Measurements from ENCODE around the gene BTC.
"Not testable (repeated sequence)": the region's sequence is repeated elsewhere in the genome, so short reads cannot be mapped to it uniquely, and the experiment has no call there.

BTC gene

DNA sequence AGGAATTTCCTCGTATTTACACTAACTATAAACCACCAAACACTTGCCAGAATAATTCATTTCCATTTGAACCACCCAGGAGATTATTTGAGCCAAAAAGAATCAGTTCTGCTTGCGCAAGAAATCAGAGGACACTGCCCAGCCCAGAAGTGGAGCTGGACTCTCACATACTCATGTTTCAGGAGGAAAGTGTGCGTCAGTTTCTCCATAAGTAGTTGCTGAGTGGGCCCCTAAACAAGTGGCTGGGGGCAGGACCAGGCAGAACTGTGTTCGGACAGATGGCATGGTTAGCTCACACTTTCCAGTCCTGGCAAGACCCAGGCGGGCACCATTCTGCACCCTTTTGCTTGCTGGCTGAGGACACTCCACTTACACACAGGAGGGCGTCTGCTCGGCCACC, 38.8 kb downstream of the BTC start:
- no peak for DNase-seq

DNA sequence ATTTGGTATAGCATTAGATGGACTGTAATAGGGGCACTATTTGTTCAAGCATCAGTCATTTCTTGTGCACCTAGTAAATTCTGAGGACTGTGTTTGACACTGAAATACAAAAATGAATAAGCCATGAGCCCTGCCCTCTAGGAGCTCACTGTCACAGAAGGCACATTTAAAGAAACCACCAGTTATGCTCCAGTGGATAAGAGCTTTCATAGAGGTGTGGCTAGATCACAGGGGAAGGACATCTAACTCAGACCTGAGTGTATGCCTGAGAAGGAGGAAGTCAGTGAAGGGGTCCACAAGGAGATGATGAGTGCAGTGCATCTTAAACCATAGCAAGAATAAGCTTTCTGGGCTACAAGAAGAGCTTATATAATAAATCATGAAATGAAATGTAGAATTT, 40.1 kb downstream of the BTC start:
- no peak for DNase-seq

DNA sequence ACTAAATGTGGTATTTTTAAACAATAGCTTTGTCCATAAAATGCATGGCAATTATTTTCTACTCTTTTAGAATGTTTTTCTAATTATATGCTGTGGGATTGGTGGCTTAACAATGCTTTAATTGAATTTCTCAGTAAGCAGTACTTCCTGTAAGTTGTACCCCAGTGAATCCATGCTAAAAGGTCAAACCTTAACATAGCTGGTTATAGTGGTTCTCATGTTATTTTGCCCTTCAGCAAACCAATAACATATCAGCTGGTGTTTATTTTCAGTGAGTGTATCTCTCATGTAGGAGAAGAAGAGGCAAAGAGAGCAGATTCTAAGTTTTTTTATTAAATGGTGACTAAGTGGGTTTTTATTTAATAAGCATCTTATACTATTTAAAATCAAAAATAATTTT, 41.5 kb downstream of the BTC start:
- no peak for DNase-seq

DNA sequence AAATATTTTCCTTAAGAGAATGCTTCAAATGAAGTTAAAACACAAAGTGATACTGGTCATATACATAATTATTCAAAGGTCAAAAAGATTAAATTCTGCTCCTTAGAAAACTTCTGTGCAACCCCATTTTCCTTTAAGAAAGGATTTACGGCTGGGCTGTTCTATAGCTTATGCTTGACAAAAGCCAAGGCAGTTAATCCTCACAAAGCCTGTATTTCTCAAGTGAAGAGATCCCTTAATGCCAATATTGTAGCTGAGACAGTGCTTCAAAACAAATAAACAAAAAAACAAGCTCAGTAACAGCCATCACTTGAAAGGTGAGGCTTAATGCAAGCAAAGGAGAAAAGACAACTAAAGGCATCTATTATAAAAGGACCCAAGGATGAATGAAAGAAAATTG, 42.5 kb downstream of the BTC start:
- no peak for DNase-seq

DNA sequence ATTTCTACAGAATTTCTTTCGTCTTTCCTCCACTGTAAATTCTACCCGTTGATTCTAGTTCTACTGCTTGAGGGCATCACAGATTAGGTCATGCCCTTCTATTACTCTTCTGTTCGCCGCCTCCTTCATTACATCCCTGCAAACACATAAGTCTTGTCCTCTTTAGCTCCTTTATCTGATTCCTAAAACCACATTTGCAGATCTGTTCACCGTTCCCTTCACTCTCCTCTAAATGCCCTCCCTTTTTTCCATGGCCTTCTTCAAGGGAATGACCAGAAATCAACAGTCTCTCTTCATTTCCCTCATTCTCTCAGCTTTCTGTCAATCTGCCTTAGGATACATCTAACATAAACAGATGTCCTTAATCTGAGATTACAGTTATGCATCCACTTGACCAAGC, 43.1 kb downstream of the BTC start:
- no peak for DNase-seq

DNA sequence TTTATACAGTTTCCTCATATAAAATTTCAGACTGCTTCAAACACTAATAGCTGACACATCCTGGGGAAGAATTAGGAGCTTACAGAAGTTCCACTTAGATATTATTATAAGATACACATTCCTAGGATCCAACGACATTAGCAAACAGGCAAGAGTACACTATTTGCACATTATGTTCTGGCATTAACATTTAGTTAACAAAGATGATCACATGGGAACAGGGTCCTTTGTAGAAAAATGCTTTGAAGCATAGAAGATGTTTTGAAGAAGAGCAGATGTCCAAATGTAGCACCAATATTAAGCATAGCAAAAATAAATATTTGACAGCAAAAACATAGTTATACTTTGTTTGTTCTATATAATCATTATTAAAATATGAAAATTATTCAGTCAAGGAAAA, 52.1 kb downstream of the BTC start:
- no peak for DNase-seq

DNA sequence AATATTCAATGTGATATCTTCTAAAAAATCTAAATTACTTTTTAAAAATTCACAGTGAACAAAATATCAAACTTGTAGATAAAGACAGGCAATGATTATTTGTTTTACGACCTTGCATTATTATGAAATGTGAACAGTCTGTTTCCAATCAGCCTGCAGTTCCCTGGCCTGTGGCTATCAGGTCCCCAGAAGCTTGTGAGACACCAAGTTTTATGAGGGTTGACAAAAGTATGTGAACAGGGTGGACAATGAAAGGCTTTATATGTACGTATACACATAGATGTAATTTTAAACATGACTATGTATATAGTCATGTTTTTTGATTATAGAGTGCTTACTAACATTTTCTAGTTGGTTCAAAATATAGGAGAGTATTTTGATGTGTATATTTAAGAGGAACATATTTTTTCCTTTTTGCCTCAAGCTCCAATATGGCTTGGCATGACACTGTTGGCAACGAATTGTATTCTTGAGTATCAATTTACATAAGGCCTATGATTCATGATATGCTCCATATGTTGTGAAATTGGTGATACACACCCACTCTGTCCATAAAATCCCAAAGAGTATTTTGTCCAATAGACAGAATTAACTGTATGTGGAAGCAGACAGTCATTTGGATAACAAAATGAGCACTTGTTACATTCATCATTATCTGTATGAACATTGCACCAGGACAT, 55.7 kb downstream of the BTC start:
- no peak for DNase-seq

DNA sequence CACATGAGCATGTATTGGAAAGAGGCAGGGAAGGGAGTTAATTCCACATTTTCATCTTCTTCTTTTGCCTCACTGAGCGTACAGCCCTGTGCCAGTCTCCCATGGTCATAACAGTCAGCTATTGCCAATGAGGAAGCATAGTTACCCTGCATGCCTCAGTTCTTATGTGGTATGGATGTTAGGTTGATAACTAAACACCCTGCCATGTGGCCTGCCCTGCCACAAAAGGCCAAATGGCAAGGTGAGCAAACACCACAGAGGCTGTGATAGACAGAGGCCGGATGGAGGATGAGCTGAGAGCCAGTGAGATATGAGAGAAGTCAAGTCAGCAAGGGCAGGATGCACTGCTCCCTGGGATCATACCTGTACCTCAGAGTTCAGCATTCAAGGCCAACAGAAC, 59.3 kb downstream of the BTC start:
- no peak for DNase-seq

DNA sequence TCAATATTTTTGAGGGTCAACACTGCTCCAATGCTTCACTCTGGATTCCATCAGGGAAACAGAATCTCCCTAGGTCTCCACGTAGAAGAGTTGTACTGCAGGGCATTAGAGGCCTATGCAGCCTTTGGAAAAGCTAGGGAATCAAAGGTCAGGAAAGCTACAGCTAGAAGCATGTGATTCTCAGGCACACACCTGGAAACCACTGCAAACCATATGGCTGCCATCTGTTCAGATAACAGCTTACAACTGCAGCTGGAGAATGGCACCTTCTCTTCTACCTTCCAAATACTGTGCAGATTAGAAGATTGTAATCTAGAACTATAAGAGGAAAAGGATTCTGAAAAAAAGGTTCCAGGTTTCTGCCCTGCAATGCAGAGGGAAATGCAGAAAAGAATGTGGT, 60.6 kb downstream of the BTC start:
- no peak for DNase-seq

DNA sequence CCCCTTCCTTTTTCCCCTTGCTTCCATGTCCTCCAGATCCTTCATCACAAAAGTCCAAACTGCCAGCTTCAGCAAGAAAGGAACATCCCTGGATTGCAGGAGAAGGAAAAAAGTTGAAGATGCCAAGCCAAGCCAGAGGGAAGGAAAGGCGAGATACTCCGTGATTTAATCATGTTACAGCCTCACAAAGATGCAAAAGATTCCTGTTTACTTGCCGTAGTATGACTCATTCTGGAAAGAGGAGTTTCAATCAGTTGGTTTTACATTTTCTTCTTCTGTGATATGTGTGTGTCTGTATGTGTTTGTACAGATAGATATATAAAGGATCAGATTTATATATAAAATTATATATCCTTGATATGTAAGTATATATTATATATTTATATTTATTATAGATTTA, 69.3 kb downstream of the BTC start:
- DNase-seq = no peak

DNA sequence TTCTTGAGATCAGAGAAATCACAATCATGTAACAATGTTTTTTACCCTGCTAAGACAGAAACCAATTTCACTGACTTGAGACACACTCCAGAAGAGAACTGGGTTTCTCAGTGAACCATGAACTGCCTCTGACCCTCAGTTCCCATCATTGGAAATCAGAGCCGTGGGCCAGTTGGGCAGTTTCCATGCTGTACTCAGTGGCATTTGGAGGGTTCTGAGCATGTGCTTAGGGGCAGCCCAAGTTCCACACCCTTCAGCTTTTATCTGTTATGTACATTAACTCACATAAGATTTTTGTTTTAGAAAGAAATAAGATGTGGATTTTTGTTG, 77.9 kb downstream of the BTC start:
- DNase-seq = no peak

DNA sequence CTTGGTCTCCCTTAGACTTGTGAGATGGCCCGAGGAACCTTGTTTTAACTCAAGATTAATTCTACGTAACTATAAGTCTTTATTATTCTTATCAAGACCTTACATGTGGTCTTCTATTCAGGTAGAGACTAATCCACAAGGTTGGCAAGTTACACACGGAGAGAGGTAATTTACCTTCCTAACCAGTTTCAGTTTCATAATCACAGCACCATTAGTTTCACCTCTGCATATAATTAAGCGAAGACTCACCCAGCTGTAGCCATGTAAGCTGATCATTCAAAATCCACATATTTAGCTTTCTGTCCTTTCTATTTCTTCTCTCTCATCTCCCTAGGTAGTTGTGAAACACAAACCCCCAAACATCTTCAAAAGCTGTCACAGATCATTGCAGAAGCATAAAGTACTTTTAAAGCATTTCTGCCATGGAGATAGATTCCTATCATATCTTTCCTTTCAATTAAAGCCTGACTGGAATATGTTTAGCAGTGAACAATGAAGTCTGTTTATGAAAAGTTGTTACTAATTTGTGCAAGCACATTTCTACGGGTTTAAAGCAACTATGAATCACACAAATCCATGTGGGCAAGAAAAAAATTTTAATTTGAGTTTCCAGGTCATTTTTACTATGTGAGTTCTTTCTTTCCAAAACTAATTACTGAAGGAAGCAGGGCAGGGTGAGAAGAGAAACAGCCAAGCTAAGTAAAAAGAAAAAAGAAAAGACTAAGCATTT, 78.5 kb downstream of the BTC start:
- DNase-seq = no peak

DNA sequence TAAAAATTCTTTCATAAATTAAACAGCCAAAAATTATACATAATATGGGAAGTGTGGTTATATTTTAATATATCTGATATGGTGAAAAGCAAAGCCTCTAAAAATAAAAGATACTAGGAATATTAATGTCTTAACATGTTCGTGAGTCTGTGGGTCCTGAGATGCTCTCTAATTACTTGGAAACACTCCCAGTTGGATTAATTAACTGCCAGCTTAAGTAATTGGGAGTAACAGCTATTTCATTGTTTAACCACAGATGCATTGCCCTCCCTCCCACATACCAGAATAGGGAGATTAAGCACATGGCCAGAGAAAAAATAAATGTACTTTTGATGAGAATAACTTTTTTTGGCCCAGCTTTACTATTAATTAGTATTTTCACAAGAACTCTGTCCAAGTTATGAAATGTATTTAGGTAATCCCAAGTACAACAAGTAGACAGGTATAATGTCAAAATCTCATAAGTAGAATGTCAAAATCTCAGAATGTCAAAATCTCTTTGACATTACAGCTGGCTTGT, 79.7 kb downstream of the BTC start:
- DNase-seq = no peak

DNA sequence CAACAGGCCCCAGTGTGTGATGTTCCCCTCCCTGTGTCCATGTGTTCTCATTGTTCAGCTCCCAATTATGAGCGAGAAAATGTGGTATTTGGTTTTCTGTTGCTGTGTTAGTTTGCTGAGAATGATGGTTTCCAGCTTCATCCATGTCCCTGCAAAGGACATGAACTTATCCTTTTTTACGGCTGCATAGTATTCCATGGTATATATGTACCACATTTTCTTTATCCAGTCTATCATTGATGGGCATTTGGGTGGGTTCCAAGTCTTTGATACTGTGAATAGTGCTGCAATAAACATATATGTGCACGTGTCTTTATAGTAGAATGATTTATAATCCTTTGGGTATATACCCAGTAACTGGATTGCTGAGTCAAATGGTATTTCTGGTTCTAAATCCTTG, 86.2 kb downstream of the BTC start:
- not testable (repeated sequence) for DNase-seq

All from NCI-H1417 treated with DMSO at 0.1 percent for 48 hours (cell line).